WTC11 (cell line): ENCODE measurements around the gene CNTN1. TPM values are rescaled to one million over a fixed set of nuclear protein-coding genes. Genes with fewer than 3 reads are reported as not detected.

Experiments
- ATAC-seq: fragments of 200-7000 bp; cut with Tn5 transposase; 2 replicates; pipeline ENCODE4 v1.10.0; 2021; ENCODE audit warnings: mild to moderate bottlenecking, moderate library complexity
- CTCF ChIA-PET: fragments of 300-600 bp; sonication (Branson Sonifier 250); formaldehyde crosslinking; loops from one replicate; lab custom pipeline; 2021; ENCODE audit warnings: antibody characterized with exemption; lab: Charles Lee
- POLR2A ChIA-PET: fragments of 350-600 bp; sonication (Branson Sonifier 250); formaldehyde crosslinking; loops from one replicate; lab custom pipeline; 2021; ENCODE audit warnings: antibody characterized with exemption; lab: Charles Lee
- DNase-seq: peaks from one replicate; pipeline ENCODE4 v3.0.0; 2021; ENCODE audit warnings: low spot score
- H3K27ac Mint-ChIP-seq: 2 replicates; pipeline ENCODE4 v1.8.0; 2021; ENCODE audit warnings: mixed read lengths
- H3K27me3 Mint-ChIP-seq: 2 replicates; pipeline ENCODE4 v1.8.0; 2021; ENCODE audit warnings: low read depth, mild to moderate bottlenecking, moderate library complexity, mixed read lengths
- H3K36me3 Mint-ChIP-seq: 2 replicates; pipeline ENCODE4 v1.8.0; 2021; ENCODE audit warnings: mixed read lengths
- H3K4me1 Mint-ChIP-seq: 2 replicates; pipeline ENCODE4 v1.8.0; 2022; ENCODE audit warnings: mixed read lengths
- H3K4me3 Mint-ChIP-seq: 2 replicates; pipeline ENCODE4 v1.8.0; 2021; ENCODE audit warnings: mild to moderate bottlenecking, moderate library complexity, mixed read lengths
- H3K9me3 Mint-ChIP-seq: 2 replicates; pipeline ENCODE4 v1.8.0; 2021; ENCODE audit warnings: mixed read lengths
- CREM ChIP-seq: sonication (generic); formaldehyde crosslinking; IDR thresholded peaks from 2 replicates; pipeline ENCODE4 v1.8.1; 2022; ENCODE audit warnings: mild to moderate bottlenecking, missing genetic modification reagents, moderate library complexity
- FOXK1 ChIP-seq: sonication (generic); formaldehyde crosslinking; IDR thresholded peaks from 2 replicates; pipeline ENCODE4 v1.8.0; 2022; ENCODE audit warnings: mild to moderate bottlenecking, moderate library complexity, missing genetic modification reagents
- NFYB ChIP-seq: sonication (generic); formaldehyde crosslinking; conservative IDR thresholded peaks from 2 replicates; pipeline ENCODE4 v1.8.0; 2022; ENCODE audit warnings: low read depth, missing genetic modification reagents
- TEAD1 ChIP-seq: sonication (generic); formaldehyde crosslinking; IDR thresholded peaks from 2 replicates; pipeline ENCODE4 v1.8.0; 2022; ENCODE audit warnings: mild to moderate bottlenecking, missing genetic modification reagents
- TEAD4 ChIP-seq: sonication (generic); formaldehyde crosslinking; IDR thresholded peaks from 2 replicates; pipeline ENCODE4 v1.8.0; 2022; ENCODE audit warnings: mild to moderate bottlenecking, missing genetic modification reagents
- TP53 ChIP-seq: sonication (generic); formaldehyde crosslinking; IDR thresholded peaks from 2 replicates; pipeline ENCODE4 v1.8.1; 2023; ENCODE audit warnings: mild to moderate bottlenecking, missing genetic modification reagents
- ZNF219 ChIP-seq: sonication (generic); formaldehyde crosslinking; IDR thresholded peaks from 2 replicates; pipeline ENCODE4 v1.8.0; 2023; ENCODE audit warnings: missing genetic modification reagents, mild to moderate bottlenecking, borderline replicate concordance
- ZNF423 ChIP-seq: fragments of 250-450 bp; sonication (Bioruptor Pico); IDR thresholded peaks from 2 replicates; pipeline ENCODE4 v2.1.2; 2022; ENCODE audit warnings: mild to moderate bottlenecking, moderate library complexity
- total RNA-seq: library from RNA; stranded (reverse); gene quantifications from 3 replicates; pipeline ENCODE4 v1.2.3, GENCODE V29; 2021
- TF ChIP-seq, protein P1 (sequence below): sonication (generic); formaldehyde crosslinking; IDR thresholded peaks from 2 replicates; pipeline ENCODE4 v1.8.1; 2022; ENCODE audit warnings: mild to moderate bottlenecking, moderate library complexity, missing genetic modification reagents
- TF ChIP-seq, protein P2 (sequence below): fragments of 250-450 bp; sonication (Bioruptor Pico); IDR thresholded peaks from 2 replicates; pipeline ENCODE4 v1.9.0; 2021; ENCODE audit warnings: mild to moderate bottlenecking
- TF ChIP-seq, protein P3 (sequence below): fragments of 250-450 bp; sonication (Bioruptor Pico); IDR thresholded peaks from 2 replicates; pipeline ENCODE4 v1.9.0; 2021; ENCODE audit warnings: mild to moderate bottlenecking
- TF ChIP-seq, protein P4 (sequence below): fragments of 250-450 bp; sonication (Bioruptor Pico); conservative IDR thresholded peaks from 2 replicates; pipeline ENCODE4 v1.9.0; 2021; ENCODE audit warnings: mild to moderate bottlenecking
- TF ChIP-seq, protein P5 (sequence below): fragments of 250-450 bp; sonication (Bioruptor Pico); IDR thresholded peaks from 2 replicates; pipeline ENCODE4 v2.1.2; 2022; ENCODE audit warnings: mild to moderate bottlenecking, moderate library complexity
- TF ChIP-seq, protein P6 (sequence below): sonication (generic); formaldehyde crosslinking; IDR thresholded peaks from 2 replicates; pipeline ENCODE4 v1.8.1; 2022; ENCODE audit warnings: low read depth, missing genetic modification reagents, borderline replicate concordance
- TF ChIP-seq, protein P7 (sequence below): sonication (generic); formaldehyde crosslinking; IDR thresholded peaks from 2 replicates; pipeline ENCODE4 v1.8.1; 2022; ENCODE audit warnings: missing genetic modification reagents, borderline replicate concordance
- TF ChIP-seq, protein P8 (sequence below): sonication (generic); formaldehyde crosslinking; IDR thresholded peaks from 2 replicates; pipeline ENCODE4 v1.8.1; 2023; ENCODE audit warnings: mild to moderate bottlenecking, moderate library complexity, missing genetic modification reagents

CNTN1 gene
- total RNA-seq, 1 experiment from 2014 or later = 16.9 TPM

DNA sequence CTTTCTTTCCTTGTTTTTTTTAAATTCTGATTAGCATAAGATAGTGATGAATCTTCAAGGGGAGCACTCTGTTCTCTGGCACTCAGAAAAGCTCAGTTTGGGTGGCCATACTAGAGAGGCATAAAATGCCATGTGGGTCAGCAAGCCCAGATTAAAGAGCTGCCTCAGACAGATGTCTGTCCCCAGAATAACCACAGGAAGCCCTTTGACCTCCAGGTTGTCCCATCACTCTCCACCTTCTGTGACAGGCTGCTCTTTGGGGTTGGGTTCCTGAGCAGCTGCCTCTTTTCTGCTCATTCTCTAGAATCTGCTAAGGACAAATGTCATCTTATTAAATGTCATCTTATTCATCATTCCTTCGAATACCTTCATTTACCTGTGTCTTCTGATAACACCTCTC is 399.9 kb downstream of the CNTN1 start:
- H3K9me3 Mint-ChIP-seq = peaks cover 27% of the 10 kb centered on the region
- ChIA-PET CTCF (no interaction called here), POLR2A (no interaction called here)
- no peak overlapping the region for H3K4me3 Mint-ChIP-seq
- no peak overlapping the region; the same call in 1 of the 2 replicates for H3K27ac Mint-ChIP-seq
- no peaks in the 10 kb centered on the region for H3K27me3 Mint-ChIP-seq
- peaks cover 10% of the 10 kb centered on the region for H3K36me3 Mint-ChIP-seq
- no peaks in the 10 kb centered on the region for H3K4me1 Mint-ChIP-seq
- ATAC-seq (no peak), DNase-seq (no peak)
- no peak for TF ChIP-seq CREM (CRISPR knock-in tag)

DNA sequence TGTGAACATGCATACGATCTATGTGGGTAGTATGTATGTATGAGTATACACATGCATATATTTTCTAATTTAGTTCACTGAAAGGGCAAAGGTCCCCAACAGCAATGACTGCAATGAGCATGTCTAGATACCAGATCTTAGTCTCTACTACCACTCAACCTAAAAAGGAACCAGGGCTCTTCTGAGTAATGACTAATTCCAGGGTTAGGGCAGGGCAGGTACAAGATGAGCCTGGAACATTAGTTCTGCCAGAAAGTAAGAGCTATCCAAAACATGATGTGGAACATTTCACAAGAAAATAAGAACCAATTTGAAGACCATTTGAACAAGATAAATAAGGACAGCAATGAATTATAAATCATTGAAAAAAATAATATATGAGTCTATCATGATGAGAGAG is 404.6 kb downstream of the CNTN1 start:
- no peak for TF ChIP-seq NFYB
- TF ChIP-seq, protein P1, sequence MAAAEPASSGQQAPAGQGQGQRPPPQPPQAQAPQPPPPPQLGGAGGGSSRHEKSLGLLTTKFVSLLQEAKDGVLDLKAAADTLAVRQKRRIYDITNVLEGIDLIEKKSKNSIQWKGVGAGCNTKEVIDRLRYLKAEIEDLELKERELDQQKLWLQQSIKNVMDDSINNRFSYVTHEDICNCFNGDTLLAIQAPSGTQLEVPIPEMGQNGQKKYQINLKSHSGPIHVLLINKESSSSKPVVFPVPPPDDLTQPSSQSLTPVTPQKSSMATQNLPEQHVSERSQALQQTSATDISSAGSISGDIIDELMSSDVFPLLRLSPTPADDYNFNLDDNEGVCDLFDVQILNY (CRISPR knock-in tag) = no peak
- TF ChIP-seq, protein P2, sequence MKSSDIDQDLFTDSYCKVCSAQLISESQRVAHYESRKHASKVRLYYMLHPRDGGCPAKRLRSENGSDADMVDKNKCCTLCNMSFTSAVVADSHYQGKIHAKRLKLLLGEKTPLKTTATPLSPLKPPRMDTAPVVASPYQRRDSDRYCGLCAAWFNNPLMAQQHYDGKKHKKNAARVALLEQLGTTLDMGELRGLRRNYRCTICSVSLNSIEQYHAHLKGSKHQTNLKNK = no peak
- TF ChIP-seq TEAD1 = no peak
- TF ChIP-seq ZNF423 (CRISPR knock-in tag) = no peak
- TF ChIP-seq, protein P3, sequence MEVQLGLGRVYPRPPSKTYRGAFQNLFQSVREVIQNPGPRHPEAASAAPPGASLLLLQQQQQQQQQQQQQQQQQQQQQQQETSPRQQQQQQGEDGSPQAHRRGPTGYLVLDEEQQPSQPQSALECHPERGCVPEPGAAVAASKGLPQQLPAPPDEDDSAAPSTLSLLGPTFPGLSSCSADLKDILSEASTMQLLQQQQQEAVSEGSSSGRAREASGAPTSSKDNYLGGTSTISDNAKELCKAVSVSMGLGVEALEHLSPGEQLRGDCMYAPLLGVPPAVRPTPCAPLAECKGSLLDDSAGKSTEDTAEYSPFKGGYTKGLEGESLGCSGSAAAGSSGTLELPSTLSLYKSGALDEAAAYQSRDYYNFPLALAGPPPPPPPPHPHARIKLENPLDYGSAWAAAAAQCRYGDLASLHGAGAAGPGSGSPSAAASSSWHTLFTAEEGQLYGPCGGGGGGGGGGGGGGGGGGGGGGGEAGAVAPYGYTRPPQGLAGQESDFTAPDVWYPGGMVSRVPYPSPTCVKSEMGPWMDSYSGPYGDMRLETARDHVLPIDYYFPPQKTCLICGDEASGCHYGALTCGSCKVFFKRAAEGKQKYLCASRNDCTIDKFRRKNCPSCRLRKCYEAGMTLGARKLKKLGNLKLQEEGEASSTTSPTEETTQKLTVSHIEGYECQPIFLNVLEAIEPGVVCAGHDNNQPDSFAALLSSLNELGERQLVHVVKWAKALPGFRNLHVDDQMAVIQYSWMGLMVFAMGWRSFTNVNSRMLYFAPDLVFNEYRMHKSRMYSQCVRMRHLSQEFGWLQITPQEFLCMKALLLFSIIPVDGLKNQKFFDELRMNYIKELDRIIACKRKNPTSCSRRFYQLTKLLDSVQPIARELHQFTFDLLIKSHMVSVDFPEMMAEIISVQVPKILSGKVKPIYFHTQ (CRISPR knock-in tag) = no peak
- no peak for TF ChIP-seq TP53 (CRISPR knock-in tag)
- ChIA-PET CTCF (no interaction called here), POLR2A (no interaction called here)
- Mint-ChIP-seq H3K27ac (no peak overlapping the region), H3K27me3 (no peaks in the 10 kb centered on the region), H3K9me3 (peaks cover 12% of the 10 kb centered on the region), H3K36me3 (peaks cover 2% of the 10 kb centered on the region; the same call in 1 of the 2 replicates), H3K4me1 (no peaks in the 10 kb centered on the region), H3K4me3 (no peak overlapping the region)
- ATAC-seq (no peak), DNase-seq (no peak)

DNA sequence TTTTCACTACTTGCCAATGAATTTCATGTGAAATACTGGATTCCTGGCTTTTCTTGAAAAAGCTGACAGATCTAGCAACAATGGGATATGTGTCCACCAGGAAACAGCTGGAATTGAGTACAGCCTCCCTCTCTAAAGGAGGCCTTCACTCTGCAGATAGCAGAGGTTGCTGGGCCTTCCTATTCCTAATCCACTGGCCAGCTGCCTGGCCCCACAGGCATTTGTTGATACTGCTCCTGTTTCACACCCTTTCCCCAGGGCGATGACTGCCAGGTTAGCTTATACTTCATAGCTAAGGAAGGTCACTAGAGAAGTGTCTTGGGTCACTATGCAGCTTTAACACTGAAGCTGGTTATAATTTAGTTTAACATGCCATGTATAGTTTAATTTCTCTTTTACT is 408.3 kb downstream of the CNTN1 start:
- Mint-ChIP-seq H3K36me3 (no peaks in the 10 kb centered on the region), H3K4me1 (no peaks in the 10 kb centered on the region), H3K4me3 (no peak overlapping the region), H3K9me3 (no peaks in the 10 kb centered on the region), H3K27ac (no peak overlapping the region), H3K27me3 (no peaks in the 10 kb centered on the region)
- POLR2A ChIA-PET = no interaction called here
- DNase-seq (no peak), ATAC-seq (no peak)
- CTCF ChIA-PET = no interaction called here
- TF ChIP-seq, protein P4, sequence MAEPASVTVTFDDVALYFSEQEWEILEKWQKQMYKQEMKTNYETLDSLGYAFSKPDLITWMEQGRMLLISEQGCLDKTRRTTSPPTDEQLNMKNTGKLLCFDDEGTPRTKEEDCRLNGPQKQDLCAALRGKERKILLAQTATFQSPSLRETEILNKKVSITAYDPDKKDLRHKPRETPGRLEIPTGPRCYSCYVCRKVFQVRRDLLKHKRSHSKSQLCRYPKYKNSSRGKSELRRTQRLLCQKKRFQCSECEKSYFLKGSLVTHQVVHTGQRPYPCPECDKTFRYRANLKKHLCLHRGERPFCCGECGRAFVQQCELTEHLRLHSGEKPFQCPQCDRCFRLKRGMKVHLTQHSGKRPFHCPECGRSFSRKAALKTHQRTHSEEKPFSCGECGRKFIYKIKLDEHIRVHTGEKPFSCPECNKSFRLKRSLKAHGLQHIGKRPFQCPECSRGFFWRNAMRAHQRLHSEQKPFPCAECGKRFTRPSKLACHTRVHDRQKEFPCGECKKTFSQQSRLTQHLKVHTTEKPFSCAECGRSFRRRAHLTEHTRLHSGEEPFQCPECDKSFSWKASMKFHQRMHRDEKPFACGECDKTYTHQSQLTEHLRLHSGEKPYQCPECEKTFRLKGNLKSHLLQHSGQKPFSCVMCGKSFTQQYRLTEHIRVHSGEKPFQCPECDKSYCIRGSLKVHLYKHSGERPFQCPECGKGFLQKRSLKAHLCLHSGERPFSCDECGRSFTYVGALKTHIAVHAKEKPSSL (CRISPR knock-in tag) = no peak
- TF ChIP-seq FOXK1 (CRISPR knock-in tag) = no peak
- TF ChIP-seq, protein P5, sequence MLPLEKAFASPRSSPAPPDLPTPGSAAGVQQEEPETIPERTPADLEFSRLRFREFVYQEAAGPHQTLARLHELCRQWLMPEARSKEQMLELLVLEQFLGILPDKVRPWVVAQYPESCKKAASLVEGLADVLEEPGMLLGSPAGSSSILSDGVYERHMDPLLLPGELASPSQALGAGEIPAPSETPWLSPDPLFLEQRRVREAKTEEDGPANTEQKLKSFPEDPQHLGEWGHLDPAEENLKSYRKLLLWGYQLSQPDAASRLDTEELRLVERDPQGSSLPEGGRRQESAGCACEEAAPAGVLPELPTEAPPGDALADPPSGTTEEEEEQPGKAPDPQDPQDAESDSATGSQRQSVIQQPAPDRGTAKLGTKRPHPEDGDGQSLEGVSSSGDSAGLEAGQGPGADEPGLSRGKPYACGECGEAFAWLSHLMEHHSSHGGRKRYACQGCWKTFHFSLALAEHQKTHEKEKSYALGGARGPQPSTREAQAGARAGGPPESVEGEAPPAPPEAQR = no peak
- no peak for TF ChIP-seq ZNF219 (CRISPR knock-in tag)
- TF ChIP-seq, protein P6, sequence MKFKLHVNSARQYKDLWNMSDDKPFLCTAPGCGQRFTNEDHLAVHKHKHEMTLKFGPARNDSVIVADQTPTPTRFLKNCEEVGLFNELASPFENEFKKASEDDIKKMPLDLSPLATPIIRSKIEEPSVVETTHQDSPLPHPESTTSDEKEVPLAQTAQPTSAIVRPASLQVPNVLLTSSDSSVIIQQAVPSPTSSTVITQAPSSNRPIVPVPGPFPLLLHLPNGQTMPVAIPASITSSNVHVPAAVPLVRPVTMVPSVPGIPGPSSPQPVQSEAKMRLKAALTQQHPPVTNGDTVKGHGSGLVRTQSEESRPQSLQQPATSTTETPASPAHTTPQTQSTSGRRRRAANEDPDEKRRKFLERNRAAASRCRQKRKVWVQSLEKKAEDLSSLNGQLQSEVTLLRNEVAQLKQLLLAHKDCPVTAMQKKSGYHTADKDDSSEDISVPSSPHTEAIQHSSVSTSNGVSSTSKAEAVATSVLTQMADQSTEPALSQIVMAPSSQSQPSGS (CRISPR knock-in tag) = no peak
- TF ChIP-seq TEAD4 (CRISPR knock-in tag) = no peak
- TF ChIP-seq, protein P3 (CRISPR knock-in tag) = no peak
- TF ChIP-seq, protein P7, sequence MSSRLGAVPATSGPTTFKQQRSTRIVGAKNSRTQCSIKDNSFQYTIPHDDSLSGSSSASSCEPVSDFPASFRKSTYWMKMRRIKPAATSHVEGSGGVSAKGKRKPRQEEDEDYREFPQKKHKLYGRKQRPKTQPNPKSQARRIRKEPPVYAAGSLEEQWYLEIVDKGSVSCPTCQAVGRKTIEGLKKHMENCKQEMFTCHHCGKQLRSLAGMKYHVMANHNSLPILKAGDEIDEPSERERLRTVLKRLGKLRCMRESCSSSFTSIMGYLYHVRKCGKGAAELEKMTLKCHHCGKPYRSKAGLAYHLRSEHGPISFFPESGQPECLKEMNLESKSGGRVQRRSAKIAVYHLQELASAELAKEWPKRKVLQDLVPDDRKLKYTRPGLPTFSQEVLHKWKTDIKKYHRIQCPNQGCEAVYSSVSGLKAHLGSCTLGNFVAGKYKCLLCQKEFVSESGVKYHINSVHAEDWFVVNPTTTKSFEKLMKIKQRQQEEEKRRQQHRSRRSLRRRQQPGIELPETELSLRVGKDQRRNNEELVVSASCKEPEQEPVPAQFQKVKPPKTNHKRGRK (CRISPR knock-in tag) = no peak
- TF ChIP-seq, protein P8, sequence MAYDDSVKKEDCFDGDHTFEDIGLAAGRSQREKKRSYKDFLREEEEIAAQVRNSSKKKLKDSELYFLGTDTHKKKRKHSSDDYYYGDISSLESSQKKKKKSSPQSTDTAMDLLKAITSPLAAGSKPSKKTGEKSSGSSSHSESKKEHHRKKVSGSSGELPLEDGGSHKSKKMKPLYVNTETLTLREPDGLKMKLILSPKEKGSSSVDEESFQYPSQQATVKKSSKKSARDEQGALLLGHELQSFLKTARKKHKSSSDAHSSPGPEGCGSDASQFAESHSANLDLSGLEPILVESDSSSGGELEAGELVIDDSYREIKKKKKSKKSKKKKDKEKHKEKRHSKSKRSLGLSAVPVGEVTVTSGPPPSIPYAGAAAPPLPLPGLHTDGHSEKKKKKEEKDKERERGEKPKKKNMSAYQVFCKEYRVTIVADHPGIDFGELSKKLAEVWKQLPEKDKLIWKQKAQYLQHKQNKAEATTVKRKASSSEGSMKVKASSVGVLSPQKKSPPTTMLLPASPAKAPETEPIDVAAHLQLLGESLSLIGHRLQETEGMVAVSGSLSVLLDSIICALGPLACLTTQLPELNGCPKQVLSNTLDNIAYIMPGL (CRISPR knock-in tag) = no peak
